Hepatocyte (in vitro differentiated cells): ENCODE measurements around the gene JAM2. TPM values are rescaled to one million over a fixed set of nuclear protein-coding genes. Genes with fewer than 3 reads are reported as not detected.

Source experiments
- DNase-seq: peaks from one replicate; pipeline ENCODE4 v3.0.0-alpha.2; 2016; ENCODE audit warnings: low spot score
- H2AFZ ChIP-seq: fragments of 200-600 bp; sonication (generic); 2 replicates; pipeline ENCODE4 v1.6.0; 2016; ENCODE audit warnings: antibody characterized with exemption, mild to moderate bottlenecking
- H3K27ac ChIP-seq: fragments of 200-600 bp; sonication (generic); 2 replicates; pipeline ENCODE4 v1.5.1; 2016; ENCODE audit warnings: mild to moderate bottlenecking
- H3K27me3 ChIP-seq: fragments of 200-600 bp; sonication (generic); 2 replicates; pipeline ENCODE4 v1.6.1; 2016
- H3K36me3 ChIP-seq: fragments of 200-600 bp; sonication (generic); replicated peaks from 2 replicates; pipeline ENCODE4 v1.5.1; 2016; ENCODE audit warnings: low read depth; ENCODE audit not compliant: insufficient read depth
- H3K4me1 ChIP-seq: fragments of 200-600 bp; sonication (generic); 2 replicates; pipeline ENCODE4 v1.5.1; 2016; ENCODE audit warnings: mild to moderate bottlenecking, moderate library complexity; ENCODE audit not compliant: insufficient read depth
- H3K4me2 ChIP-seq: fragments of 200-600 bp; sonication (generic); 2 replicates; pipeline ENCODE4 v1.6.0; 2016
- H3K4me3 ChIP-seq: fragments of 200-600 bp; sonication (generic); 2 replicates; pipeline ENCODE4 v1.5.1; 2016; ENCODE audit warnings: mild to moderate bottlenecking
- H3K79me2 ChIP-seq: fragments of 200-600 bp; sonication (generic); 2 replicates; pipeline ENCODE4 v1.6.0; 2017; ENCODE audit warnings: mild to moderate bottlenecking
- H3K9me2 ChIP-seq: fragments of 200-600 bp; sonication (generic); replicated peaks from 2 replicates; pipeline ENCODE4 v1.6.0; 2017; ENCODE audit warnings: mild to moderate bottlenecking; ENCODE audit not compliant: insufficient read depth
- H3K9me3 ChIP-seq: fragments of 200-600 bp; sonication (generic); 2 replicates; pipeline ENCODE4 v1.5.1; 2016; ENCODE audit warnings: low read depth, mild to moderate bottlenecking
- H4K20me1 ChIP-seq: fragments of 200-600 bp; sonication (generic); 2 replicates; pipeline ENCODE4 v1.6.0; 2016; ENCODE audit warnings: mild to moderate bottlenecking; ENCODE audit not compliant: insufficient read depth, poor library complexity, severe bottlenecking
- EZH2 ChIP-seq: fragments of 200-600 bp; sonication (generic); IDR thresholded peaks from 2 replicates; pipeline ENCODE4 v1.6.1; 2016; ENCODE audit warnings: antibody characterized with exemption, mild to moderate bottlenecking, borderline replicate concordance
- EZH2phosphoT487 ChIP-seq: fragments of 200-600 bp; sonication (generic); IDR thresholded peaks from one replicate; pipeline ENCODE4 v1.6.1; 2018; ENCODE audit warnings: antibody characterized with exemption, mild to moderate bottlenecking, low read depth, moderate library complexity; ENCODE audit not compliant: unreplicated experiment, severe bottlenecking
- WGBS: methylation state at CpG from one replicate; pipeline ENCODE4 v1.1.6; 2016; ENCODE audit warnings: low lambda C conversion rate; ENCODE audit errors: missing lambda C conversion rate; 5-methylcytosine and 5-hydroxymethylcytosine counted together
- polyA plus RNA-seq: library from polyadenylated mRNA; unstranded; fragments of >200 nt; fragmentation: Nextera tagmentation; extraction: Ambion mirVana; gene quantifications from 2 replicates; pipeline ENCODE4 v1.2.1, GENCODE V29; 2016
- total RNA-seq: library from RNA; depleted of rRNA; stranded (reverse); fragments of >200 nt; gene quantifications from 2 replicates; pipeline ENCODE4 v1.2.3, GENCODE V29; 2014
- TF ChIP-seq, protein P1 (sequence below): fragments of 200-600 bp; sonication (generic); IDR thresholded peaks from 2 replicates; pipeline ENCODE4 v1.5.1; 2016; ENCODE audit warnings: antibody characterized with exemption, mild to moderate bottlenecking; ENCODE audit not compliant: poor library complexity

JAM2 gene
- total and polyA plus RNA-seq, 2 experiments from 2014 or later: 1.8 to 4.9 TPM

DNA sequence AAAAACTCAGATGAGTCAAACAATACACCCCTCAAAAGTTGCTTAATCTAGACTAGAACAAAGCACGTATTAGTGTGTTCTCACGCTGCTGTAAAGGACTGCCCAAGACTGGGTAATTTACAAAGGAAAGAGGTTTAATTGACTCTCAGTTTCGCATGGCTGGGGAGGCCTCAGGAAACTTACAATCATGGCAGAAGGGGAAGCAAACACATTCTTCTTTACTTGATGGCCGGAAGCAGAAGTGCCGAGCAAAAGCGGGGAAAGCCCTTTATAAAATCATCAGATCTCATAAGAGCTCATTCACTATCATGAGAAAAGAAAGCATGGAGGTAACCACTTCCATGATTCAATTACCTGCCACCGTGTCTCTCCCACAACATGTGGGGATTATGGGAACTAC lies 10.1 kb downstream of the JAM2 start:
- Histone ChIP-seq H3K4me3 (no peak overlapping the region), H2AFZ (no peak overlapping the region), H3K9me3 (no peaks in the 10 kb centered on the region), H3K36me3 (no peaks in the 10 kb centered on the region), H4K20me1 (no peaks in the 10 kb centered on the region), H3K27ac (no peak overlapping the region), H3K79me2 (no peaks in the 10 kb centered on the region), H3K4me2 (no peak overlapping the region), H3K4me1 (no peaks in the 10 kb centered on the region), H3K9me2 (no peaks in the 10 kb centered on the region), H3K27me3 (no peaks in the 10 kb centered on the region)
- no peak for TF ChIP-seq EZH2
- no peak for TF ChIP-seq EZH2phosphoT487
- TF ChIP-seq, protein P1, sequence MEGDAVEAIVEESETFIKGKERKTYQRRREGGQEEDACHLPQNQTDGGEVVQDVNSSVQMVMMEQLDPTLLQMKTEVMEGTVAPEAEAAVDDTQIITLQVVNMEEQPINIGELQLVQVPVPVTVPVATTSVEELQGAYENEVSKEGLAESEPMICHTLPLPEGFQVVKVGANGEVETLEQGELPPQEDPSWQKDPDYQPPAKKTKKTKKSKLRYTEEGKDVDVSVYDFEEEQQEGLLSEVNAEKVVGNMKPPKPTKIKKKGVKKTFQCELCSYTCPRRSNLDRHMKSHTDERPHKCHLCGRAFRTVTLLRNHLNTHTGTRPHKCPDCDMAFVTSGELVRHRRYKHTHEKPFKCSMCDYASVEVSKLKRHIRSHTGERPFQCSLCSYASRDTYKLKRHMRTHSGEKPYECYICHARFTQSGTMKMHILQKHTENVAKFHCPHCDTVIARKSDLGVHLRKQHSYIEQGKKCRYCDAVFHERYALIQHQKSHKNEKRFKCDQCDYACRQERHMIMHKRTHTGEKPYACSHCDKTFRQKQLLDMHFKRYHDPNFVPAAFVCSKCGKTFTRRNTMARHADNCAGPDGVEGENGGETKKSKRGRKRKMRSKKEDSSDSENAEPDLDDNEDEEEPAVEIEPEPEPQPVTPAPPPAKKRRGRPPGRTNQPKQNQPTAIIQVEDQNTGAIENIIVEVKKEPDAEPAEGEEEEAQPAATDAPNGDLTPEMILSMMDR: no peak
- DNase-seq: no peak
- WGBS: 92% methylated on average over 7 of the region's 7 CpGs

DNA sequence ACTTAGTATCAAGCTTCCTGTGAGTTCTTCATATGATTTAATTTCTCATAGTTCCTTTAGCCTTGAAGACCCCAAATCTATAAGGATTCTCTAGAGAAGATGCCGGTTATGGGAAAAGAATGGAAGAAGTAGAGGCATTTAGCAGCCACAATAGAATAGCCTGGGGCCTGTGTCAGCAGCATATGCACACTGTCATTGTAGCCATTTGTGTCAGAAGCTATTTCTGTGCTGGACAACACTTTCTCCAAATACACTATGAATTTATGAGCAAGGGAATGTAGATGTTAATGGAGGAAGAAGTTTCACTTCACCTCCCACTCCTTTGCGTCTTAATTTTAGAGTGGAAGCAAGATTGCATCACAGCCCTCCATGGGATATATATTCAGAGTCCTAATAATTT lies 17.4 kb downstream of the JAM2 start:
- Histone ChIP-seq H3K79me2 (no peaks in the 10 kb centered on the region), H3K4me2 (no peak overlapping the region), H3K27ac (no peak overlapping the region), H3K4me1 (no peaks in the 10 kb centered on the region), H3K27me3 (no peaks in the 10 kb centered on the region), H3K36me3 (no peaks in the 10 kb centered on the region), H3K9me2 (no peaks in the 10 kb centered on the region), H3K9me3 (no peaks in the 10 kb centered on the region), H3K4me3 (no peak overlapping the region), H4K20me1 (no peaks in the 10 kb centered on the region), H2AFZ (no peak overlapping the region)
- TF ChIP-seq, protein P1: no peak
- TF ChIP-seq EZH2phosphoT487 (no peak), EZH2 (no peak)
- no peak for DNase-seq
- WGBS: 87% methylated on average over 2 of the region's 2 CpGs

DNA sequence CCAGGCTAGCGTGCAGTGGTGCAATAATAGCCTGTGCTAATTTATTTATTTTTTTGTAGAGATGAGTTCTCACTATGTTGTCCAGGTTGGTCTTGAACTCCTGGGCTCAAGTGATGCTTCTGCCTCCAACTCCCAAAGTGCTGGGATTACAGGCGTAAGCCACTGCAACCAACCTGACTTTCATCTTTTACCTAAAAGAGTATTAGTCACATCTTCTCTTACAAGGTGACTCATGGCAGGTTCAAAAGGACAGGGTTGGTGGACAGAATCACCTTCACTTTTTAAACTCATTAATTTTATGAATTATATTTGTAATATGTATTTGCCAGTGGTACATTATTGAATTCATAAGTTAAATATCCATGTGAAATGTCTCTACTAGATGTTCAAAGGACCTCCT lies 18.1 kb downstream of the JAM2 start:
- Histone ChIP-seq H3K4me3 (no peak overlapping the region), H3K27me3 (no peaks in the 10 kb centered on the region), H3K4me1 (no peaks in the 10 kb centered on the region), H3K36me3 (no peaks in the 10 kb centered on the region), H3K9me3 (no peaks in the 10 kb centered on the region), H3K79me2 (no peaks in the 10 kb centered on the region), H3K9me2 (no peaks in the 10 kb centered on the region), H2AFZ (no peak overlapping the region), H3K27ac (no peak overlapping the region), H4K20me1 (no peaks in the 10 kb centered on the region), H3K4me2 (no peak overlapping the region)
- TF ChIP-seq EZH2phosphoT487: no peak
- 96% methylated on average over 2 of the region's 2 CpGs for WGBS
- DNase-seq: no peak

DNA sequence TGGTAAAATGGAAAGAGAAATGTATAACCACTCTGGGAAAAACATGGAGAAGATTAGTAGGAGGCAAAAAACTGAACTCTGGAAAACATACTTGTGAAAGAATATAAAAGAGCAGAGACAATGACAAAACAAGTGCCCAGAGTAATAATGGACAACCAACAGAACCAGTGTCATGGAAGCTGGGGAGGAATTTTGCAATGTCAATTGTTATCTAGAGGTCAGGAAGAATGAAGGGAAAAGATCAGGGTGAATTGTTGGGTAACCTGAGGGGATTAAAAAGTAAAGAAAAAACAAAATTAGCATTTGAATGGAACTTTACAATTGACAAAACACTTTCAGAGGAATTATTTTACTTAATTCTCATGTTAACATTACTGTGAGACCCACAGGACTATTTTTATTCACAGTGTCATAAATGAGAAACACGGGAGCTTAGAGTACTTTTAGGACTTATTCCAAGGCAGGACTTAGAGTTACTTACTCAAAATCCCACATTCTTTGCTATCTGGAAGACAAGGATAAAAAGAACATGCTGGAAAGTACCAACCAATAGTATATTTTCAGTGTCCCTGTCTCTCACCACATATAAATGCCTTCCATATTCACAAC lies 19.5 kb downstream of the JAM2 start:
- Histone ChIP-seq H3K79me2 (no peaks in the 10 kb centered on the region), H3K4me1 (no peaks in the 10 kb centered on the region), H3K4me3 (no peak overlapping the region), H3K27me3 (no peaks in the 10 kb centered on the region), H3K4me2 (no peak overlapping the region), H2AFZ (no peak overlapping the region), H3K9me2 (no peaks in the 10 kb centered on the region), H3K27ac (no peak overlapping the region), H3K36me3 (no peaks in the 10 kb centered on the region), H4K20me1 (no peaks in the 10 kb centered on the region), H3K9me3 (no peaks in the 10 kb centered on the region)
- TF ChIP-seq, protein P1: no peak
- TF ChIP-seq EZH2 (no peak), EZH2phosphoT487 (no peak)
- 21% methylated on average over 1 of the region's 1 CpG for WGBS
- DNase-seq: no peak
